GM10266 (cell line): ENCODE measurements around the gene GPSM1.

Experiments
- DNase-seq: peaks from one replicate; pipeline ENCODE4 v3.0.0; 2012; ENCODE audit errors: extremely low spot score
- CTCF ChIP-seq: IDR thresholded peaks from 2 replicates; pipeline ENCODE4 v1.5.1; 2012; ENCODE audit warnings: mild to moderate bottlenecking, low read depth; ENCODE audit not compliant: control insufficient read depth, insufficient read depth; ENCODE audit errors: missing control alignments

Gene GPSM1

GRCh38 chr9:136331556-136332481 is 4.5 kb downstream of the GPSM1 start:
- DNase-seq, result no peak
- TF ChIP-seq CTCF, result no peak

GRCh38 chr9:136332482-136332983 is 5.2 kb downstream of the GPSM1 start:
- no peak for TF ChIP-seq CTCF
- DNase-seq, result no peak

- no peak for TF ChIP-seq CTCF
- no peak for DNase-seq
Measured at GRCh38 chr9:136333045-136333444, 5.7 kb downstream of the GPSM1 start.

GRCh38 chr9:136333486-136333885 is 6.1 kb downstream of the GPSM1 start:
- TF ChIP-seq CTCF, result no peak
- DNase-seq, result no peak

- no peak for TF ChIP-seq CTCF
- no peak for DNase-seq
Measured at GRCh38 chr9:136334541-136334940, 7.2 kb downstream of the GPSM1 start.

GRCh38 chr9:136335296-136336155 is 8.2 kb downstream of the GPSM1 start:
- TF ChIP-seq CTCF, result no peak
- no peak for DNase-seq
